Activated naive CD8-positive, alpha-beta T cell (primary cell): ENCODE measurements around the gene L3MBTL1.
"Not testable (repeated sequence)": the region's sequence is repeated elsewhere in the genome, so short reads cannot be mapped to it uniquely, and the experiment has no call there.

Experiments used
- H3K27ac Mint-ChIP-seq: one replicate; pipeline ENCODE4 v1.8.0; 2021; ENCODE audit warnings: mixed read lengths
- H3K27me3 Mint-ChIP-seq: one replicate; pipeline ENCODE4 v1.8.0; 2021; ENCODE audit warnings: mixed read lengths
- H3K36me3 Mint-ChIP-seq: one replicate; pipeline ENCODE4 v1.8.0; 2021; ENCODE audit warnings: mixed read lengths
- H3K4me1 Mint-ChIP-seq: one replicate; pipeline ENCODE4 v1.8.0; 2021; ENCODE audit warnings: low read depth, mixed read lengths
- H3K4me3 Mint-ChIP-seq: one replicate; pipeline ENCODE4 v1.8.0; 2021; ENCODE audit warnings: mild to moderate bottlenecking, mixed read lengths
- H3K9me3 Mint-ChIP-seq: one replicate; pipeline ENCODE4 v1.8.0; 2021; ENCODE audit warnings: low read depth, mixed read lengths

The L3MBTL1 gene

DNA sequence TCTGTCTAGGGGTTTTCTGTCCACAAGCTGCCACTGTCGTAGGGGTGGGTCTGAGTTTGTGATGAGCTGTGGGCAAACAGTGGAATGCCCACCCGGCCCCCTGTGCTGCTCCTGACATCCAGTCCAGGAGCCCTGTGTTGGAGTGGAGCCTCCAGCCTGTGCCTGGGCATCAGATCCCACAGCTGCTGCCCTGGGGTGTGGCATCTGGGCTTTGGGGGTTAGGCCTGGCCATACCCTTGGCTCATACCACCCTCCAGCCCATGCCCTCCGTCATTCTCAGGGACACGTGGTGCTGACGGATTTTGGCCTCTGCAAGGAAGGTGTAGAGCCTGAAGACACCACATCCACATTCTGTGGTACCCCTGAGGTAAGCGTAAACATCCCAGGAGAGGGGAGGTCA, 64.3 kb downstream of the L3MBTL1 start:
- no peaks in the 10 kb centered on the region for H3K27me3 Mint-ChIP-seq
- H3K36me3 Mint-ChIP-seq, result no peaks in the 10 kb centered on the region
- no peaks in the 10 kb centered on the region for H3K4me1 Mint-ChIP-seq
- no peaks in the 10 kb centered on the region for H3K9me3 Mint-ChIP-seq
- H3K27ac Mint-ChIP-seq, result no peak overlapping the region
- H3K4me3 Mint-ChIP-seq, result no peak overlapping the region

DNA sequence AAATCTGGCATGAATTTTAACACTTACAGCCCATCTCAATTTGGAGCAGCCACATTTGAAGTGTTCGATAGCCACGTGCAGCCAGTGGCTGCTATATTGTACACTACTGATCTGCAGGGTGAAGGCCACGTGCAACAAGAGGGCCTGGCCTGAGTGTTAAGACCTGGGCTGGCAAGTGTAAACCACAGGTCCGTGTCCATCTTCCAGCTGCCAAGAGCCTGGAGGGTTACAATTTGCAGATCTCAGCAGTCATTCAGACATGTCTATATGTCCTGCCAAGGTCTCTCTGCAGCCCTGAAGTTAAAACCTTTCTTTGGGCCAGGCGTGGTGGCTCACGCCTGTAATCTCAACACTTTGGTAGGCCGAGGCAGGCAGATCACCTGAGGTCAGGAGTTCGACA, 65.4 kb downstream of the L3MBTL1 start:
- no peaks in the 10 kb centered on the region for H3K9me3 Mint-ChIP-seq
- no peak overlapping the region for H3K27ac Mint-ChIP-seq
- H3K4me3 Mint-ChIP-seq, result no peak overlapping the region
- H3K36me3 Mint-ChIP-seq, result no peaks in the 10 kb centered on the region
- no peaks in the 10 kb centered on the region for H3K27me3 Mint-ChIP-seq
- H3K4me1 Mint-ChIP-seq, result no peaks in the 10 kb centered on the region

DNA sequence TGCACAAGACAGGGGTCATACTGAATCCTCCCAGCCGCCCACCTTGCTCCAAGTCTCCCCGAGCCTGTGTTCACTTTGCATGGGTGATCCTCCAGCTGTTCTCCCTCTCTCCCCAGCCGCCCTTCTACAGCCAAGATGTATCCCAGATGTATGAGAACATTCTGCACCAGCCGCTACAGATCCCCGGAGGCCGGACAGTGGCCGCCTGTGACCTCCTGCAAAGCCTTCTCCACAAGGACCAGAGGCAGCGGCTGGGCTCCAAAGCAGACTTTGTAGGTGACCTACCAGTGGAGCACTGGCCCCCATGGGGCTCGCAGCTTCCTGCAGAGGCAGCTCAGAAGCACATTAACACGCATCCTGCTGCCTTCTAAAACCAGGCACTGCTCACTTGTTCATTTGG, 68.6 kb downstream of the L3MBTL1 start:
- Mint-ChIP-seq H3K27ac (no peak overlapping the region), H3K27me3 (no peaks in the 10 kb centered on the region), H3K4me3 (no peak overlapping the region), H3K4me1 (no peaks in the 10 kb centered on the region), H3K9me3 (no peaks in the 10 kb centered on the region), H3K36me3 (no peaks in the 10 kb centered on the region)

DNA sequence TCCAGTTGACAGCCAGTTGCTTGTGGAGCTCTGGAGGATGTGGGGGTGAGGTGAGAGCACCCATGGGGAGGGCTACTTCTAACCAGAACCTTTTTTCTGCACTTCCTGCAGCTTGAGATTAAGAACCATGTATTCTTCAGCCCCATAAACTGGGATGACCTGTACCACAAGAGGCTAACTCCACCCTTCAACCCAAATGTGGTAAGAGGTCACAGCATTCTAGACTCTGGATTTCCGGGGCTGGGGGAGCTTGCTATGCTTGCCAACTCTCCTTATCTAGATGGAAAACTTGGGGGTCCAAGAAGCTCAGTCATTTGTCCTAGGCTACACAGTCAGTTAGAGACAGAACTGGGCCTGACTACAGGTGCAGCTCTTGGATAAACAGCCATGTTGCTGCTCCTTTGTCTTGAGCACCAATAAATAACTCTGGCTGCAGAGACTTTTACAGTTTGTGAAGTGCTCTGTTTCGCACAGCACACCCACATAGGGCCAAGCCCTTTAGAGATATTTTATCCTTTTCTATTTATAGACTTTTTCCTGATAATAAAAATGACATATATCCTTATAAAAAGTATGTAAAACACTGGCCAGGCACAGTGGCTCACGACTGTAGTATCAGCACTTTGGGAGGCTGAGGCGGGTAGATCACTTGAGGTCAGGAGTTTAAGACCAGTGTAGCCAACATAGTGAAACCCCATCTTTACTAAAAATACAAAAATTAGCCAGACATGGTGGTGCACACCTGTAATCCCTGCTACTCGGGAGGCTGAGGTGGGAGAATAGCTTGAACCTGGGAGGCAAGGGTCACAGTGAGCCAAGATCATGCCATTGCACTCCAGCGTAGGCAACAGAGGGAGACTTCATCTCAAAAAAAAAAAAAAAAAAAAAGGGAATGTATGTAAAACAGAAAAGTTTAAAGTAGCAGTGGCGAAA, 72.6 kb downstream of the L3MBTL1 start:
- Mint-ChIP-seq H3K4me3 (no peak overlapping the region), H3K27ac (no peak overlapping the region), H3K9me3 (no peaks in the 10 kb centered on the region), H3K36me3 (no peaks in the 10 kb centered on the region), H3K27me3 (no peaks in the 10 kb centered on the region), H3K4me1 (no peaks in the 10 kb centered on the region)

DNA sequence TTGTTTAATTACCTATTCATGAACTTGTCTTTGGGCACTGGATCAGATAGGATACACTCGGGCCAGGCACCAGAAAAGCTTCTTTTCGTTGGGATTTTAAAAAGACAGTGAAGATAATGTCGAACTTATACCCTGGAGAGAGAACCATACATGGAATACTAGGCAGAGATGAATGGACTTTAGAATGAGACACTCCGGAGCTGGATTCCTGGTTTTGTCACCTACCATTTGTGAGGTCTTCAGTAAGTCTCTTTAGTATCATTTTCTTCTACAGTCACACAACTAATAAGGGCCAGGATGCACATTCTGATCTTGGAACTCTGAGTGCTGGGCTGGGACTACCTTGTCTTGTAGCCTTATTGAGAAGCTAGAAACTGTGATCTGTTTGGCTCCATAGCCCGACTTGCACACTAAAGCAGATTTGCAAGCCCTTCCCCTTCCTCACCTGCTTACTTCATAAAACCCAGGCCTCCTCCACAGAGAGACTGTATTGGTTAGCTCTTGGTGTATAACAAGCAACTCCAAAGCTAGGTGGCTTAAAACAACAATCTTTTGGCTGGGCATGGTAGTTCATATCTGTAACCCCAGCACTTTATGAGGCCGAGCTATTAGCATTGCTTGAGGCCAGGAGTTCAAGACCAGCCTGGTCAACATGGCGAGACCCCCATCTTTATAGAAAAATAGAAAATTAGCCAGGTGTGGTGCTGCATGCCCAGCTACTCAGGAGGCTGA, 75.8 kb downstream of the L3MBTL1 start:
- H3K36me3 Mint-ChIP-seq, result no peaks in the 10 kb centered on the region
- H3K4me3 Mint-ChIP-seq, result no peak overlapping the region
- H3K27ac Mint-ChIP-seq, result no peak overlapping the region
- H3K27me3 Mint-ChIP-seq, result peaks cover 2% of the 10 kb centered on the region
- no peaks in the 10 kb centered on the region for H3K4me1 Mint-ChIP-seq
- no peaks in the 10 kb centered on the region for H3K9me3 Mint-ChIP-seq

DNA sequence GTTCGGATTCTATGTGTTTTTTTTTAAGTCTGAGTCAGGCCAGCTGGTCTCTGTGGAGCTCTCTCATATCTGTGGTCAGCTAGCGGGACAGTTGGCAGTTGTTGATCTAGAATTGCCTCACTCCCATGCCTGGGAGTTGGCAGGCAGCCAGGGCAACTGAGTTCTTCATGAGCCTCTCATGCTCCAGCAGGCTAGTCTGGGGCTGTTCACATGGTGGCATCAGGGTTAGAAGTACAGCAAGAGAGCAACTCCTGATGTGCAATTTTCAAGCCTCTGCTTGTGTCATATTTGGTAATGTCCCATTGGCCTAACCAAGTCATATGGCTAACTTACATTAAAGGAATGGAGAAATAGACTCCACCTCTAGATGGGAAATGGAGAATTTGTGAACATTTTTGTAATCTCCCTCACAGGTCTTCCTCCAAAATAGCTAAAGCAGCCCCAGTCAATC, 76.5 kb downstream of the L3MBTL1 start:
- Mint-ChIP-seq H3K9me3 (no peaks in the 10 kb centered on the region), H3K4me1 (no peaks in the 10 kb centered on the region), H3K4me3 (no peak overlapping the region), H3K27me3 (peaks cover 2% of the 10 kb centered on the region), H3K36me3 (no peaks in the 10 kb centered on the region), H3K27ac (no peak overlapping the region)

DNA sequence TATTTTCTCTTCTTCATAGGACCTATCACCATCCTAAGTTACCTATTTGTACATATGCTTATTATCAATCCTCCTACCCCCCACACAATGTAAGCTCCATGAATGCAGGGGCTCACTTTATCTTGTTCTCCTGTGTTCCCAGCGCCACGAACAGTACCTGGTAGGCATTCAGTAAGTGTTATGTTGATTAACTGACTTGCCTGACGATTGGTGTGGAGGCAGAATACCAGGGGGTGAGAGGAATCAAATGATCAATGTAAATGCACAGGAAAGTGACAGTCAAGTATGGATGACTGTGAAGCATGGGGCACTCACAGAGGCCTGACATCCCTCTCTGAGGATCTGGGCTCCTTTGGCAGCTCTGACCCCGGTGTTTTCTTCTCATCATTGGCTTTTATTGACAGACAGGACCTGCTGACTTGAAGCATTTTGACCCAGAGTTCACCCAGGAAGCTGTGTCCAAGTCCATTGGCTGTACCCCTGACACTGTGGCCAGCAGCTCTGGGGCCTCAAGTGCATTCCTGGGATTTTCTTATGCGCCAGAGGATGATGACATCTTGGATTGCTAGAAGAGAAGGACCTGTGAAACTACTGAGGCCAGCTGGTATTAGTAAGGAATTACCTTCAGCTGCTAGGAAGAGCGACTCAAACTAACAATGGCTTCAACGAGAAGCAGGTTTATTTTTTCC, 77.1 kb downstream of the L3MBTL1 start:
- Mint-ChIP-seq H3K4me3 (no peak overlapping the region), H3K4me1 (no peaks in the 10 kb centered on the region), H3K9me3 (no peaks in the 10 kb centered on the region), H3K27ac (no peak overlapping the region), H3K36me3 (no peaks in the 10 kb centered on the region), H3K27me3 (peaks cover 2% of the 10 kb centered on the region)

DNA sequence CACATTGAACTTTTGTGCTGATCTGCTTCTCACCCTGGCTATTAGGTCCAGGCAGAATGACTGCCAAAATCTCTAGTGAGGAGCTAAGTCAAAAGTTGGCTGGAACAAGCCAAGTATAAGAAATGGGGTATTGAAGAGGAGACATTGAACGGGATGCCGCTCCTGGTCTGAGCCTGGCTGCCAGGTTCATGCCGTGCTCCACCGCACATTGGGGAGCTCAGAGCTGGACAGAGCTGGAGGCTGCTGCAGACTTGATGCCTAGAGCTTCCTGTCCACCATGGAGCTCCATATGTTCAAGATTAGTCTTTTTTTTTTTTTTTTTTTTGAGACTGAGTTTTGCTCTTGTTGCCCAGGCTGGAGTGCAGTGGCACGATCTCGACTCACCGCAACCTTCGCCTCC, 79.1 kb downstream of the L3MBTL1 start:
- Mint-ChIP-seq H3K4me1 (peaks cover 12% of the 10 kb centered on the region), H3K4me3 (no peak overlapping the region)

DNA sequence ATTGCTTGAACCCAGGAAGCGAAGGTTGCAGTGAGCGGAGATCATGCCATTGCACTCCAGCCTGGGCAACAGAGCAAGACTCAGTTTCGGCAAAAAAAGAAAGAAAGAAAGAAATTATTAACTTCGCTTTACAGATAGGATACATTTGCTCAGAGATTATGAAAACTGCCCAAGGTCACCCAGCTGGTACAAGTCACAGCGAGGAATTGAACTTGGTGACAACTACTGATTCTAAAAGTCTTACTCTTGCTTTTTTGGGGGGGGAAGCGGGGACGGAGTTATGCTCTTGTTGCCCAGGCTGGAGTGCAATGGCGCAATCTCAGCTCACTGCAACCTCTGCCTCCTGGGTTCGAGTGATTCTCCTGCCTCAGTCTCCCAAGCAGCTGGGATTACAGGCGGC, 81.0 kb downstream of the L3MBTL1 start:
- H3K4me3 Mint-ChIP-seq, H3K27ac Mint-ChIP-seq, H3K27me3 Mint-ChIP-seq, H3K9me3 Mint-ChIP-seq, H3K36me3 Mint-ChIP-seq: not testable (repeated sequence)
- H3K4me1 Mint-ChIP-seq, result peaks cover 13% of the 10 kb centered on the region

More for the DNA sequence above, 79.1 kb downstream of the L3MBTL1 start:
- Mint-ChIP-seq H3K27me3 (peaks cover 2% of the 10 kb centered on the region), H3K36me3 (no peaks in the 10 kb centered on the region), H3K27ac (no peak overlapping the region), H3K9me3 (no peaks in the 10 kb centered on the region)

DNA sequence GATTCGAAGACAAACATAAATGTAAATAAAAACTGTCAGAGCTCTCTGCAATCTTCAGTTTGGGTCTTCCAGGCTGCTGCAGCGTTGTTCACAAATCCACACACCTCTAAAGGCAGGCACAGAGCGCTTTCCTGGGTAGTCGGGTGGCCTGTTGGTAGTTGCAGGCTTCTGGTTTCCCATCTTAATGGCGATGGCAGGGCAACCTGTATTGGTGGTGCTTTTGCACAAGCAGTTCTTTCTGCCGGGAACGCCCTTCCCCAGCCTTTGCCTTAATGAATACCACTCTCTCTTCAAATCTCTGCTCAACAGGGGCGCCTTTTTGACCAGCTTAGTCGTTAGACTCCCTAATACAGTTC, 82.5 kb downstream of the L3MBTL1 start:
- Mint-ChIP-seq H3K27ac (peak overlapping the region; percentile 94), H3K4me3 (peak overlapping the region; percentile 93), H3K4me1 (peaks cover 13% of the 10 kb centered on the region), H3K36me3 (peaks cover 7% of the 10 kb centered on the region), H3K9me3 (no peaks in the 10 kb centered on the region), H3K27me3 (peaks cover 2% of the 10 kb centered on the region)

DNA sequence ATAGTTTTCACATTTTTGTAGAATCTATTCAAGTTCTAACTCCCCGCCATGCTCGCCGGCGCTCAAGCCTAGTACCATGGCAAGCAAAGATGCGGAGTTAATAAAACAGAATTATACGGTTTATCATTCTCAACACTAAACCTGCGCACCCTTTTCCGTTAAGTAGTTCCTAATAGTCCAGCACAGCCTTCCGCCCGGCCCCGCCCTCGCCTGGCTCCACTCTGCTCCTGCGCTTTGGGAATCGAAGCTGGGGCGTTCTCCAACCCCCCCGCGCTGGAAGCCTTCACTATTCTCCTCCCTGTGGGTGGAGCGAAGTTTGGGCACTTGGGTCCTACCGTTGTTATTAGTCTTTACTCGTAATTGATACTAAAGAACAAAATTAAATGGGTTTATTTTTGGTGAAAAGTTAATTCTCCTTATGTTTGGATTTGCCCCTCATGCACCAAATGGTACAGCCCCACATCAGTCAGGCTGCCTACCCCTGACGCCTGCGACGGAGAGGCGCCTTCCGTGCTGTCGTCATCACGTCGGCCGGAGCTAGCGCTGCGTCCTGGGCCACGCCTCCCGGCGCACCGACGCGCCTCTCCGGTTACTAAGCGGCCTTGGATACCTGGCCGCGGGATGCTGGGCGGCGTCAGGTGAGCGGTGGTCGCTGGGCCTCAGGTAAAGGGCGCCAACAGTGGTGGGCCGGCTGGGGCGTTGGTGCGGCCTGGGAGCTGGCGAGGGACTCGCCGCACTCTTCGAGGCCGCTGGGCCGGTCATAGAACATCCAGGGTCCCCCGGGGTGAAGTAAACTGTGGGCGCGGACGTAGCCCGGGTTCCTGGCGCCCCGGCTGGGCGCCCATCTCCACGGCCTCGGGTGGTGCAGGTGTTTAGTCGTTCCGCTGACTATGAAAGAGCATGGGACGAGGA, 83.2 kb downstream of the L3MBTL1 start, which contains the start of gene IFT52:
Gene IFT52 (plus strand): TSS at position 546 of the 912 bp plus-strand sequence. CDS start 3,762 bp downstream, outside the sequence.
- Mint-ChIP-seq H3K27ac (peak within 1 kb of the TSS; percentile 94), H3K27me3 (peaks cover 2% of the 10 kb centered on the region), H3K4me1 (peaks cover 13% of the 10 kb centered on the region), H3K9me3 (no peaks in the 10 kb centered on the region), H3K36me3 (peaks cover 7% of the 10 kb centered on the region), H3K4me3 (peak within 1 kb of the TSS; percentile 93)
